HCT116 (cell line): ENCODE measurements around the gene GNLY. TPM values are rescaled to one million over a fixed set of nuclear protein-coding genes. Genes with fewer than 3 reads are reported as not detected.

Experiments used
- ATAC-seq: fragments of 200-7000 bp; cut with Tn5 transposase; 2 replicates; pipeline ENCODE4 v1.9.1; 2020; ENCODE audit warnings: mild to moderate bottlenecking, moderate library complexity
- BruUV-seq: library from RNA; stranded (reverse); fragments of 400-500 nt; replicated peaks from 2 replicates; lab custom pipeline; 2021; lab: Mats Ljungman, UMichigan
- CTCF ChIA-PET: fragments of 300-600 bp; sonication (Branson Sonifier 250); formaldehyde crosslinking; loops from one replicate; lab custom pipeline; 2021; ENCODE audit warnings: antibody characterized with exemption; lab: Charles Lee
- POLR2A ChIA-PET: fragments of 300-600, 350-600 bp; sonication (Branson Sonifier 250); formaldehyde crosslinking; loops from one replicate; lab custom pipeline; 2021; ENCODE audit warnings: antibody characterized with exemption; lab: Charles Lee
- RAD21 ChIA-PET, 2 experiments: fragments of 300-600 bp; sonication (Branson Sonifier 250); formaldehyde crosslinking; loops; one replicate each; lab custom pipeline; 2023; ENCODE audit warnings: low total read pairs in 2 of 2; ENCODE audit not compliant: uncharacterized antibody in 2 of 2, unreplicated experiment in 2 of 2, low non-redundant PET in 1 of 2; lab: Charles Lee
- DNase-seq: peaks from one replicate; pipeline ENCODE4 v3.0.0-alpha.2; 2010; ENCODE audit warnings: low read depth, low spot score
- H2AFZ ChIP-seq: fragments of 200-600 bp; shearing (Covaris generic), sonication (generic); 2 replicates; pipeline ENCODE4 v1.6.1; 2017; ENCODE audit warnings: low read depth, mixed run types, mixed read lengths, antibody characterized with exemption, low read length; ENCODE audit not compliant: poor library complexity, severe bottlenecking
- H3K27ac ChIP-seq: 2 replicates; pipeline ENCODE4 v1.5.1; 2012; ENCODE audit warnings: low read depth, low read length
- H3K27me3 ChIP-seq: fragments of 200-600 bp; sonication (generic); 2 replicates; pipeline ENCODE4 v1.6.1; 2016; ENCODE audit warnings: mixed run types, low read length, mixed read lengths; ENCODE audit not compliant: insufficient read depth
- H3K36me3 ChIP-seq, 2 experiments: fragments of 200-500 bp in 1 of 2; fragments of 200-600 bp in 1 of 2; sonication (Bioruptor generic) in 1 of 2; sonication (generic) in 1 of 2; 2 replicates each; pipeline versions ENCODE4 v1.5.1 to v1.6.1; 2014 to 2016; ENCODE audit warnings: low read length in 2 of 2, inconsistent platforms in 1 of 2, mixed read lengths in 1 of 2, mixed run types in 1 of 2; ENCODE audit not compliant: insufficient read depth in 2 of 2, control insufficient read depth in 1 of 2
- H3K4me1 ChIP-seq, 2 experiments: fragments of 200-600 bp in 1 of 2; sonication (generic) in 1 of 2; 2 replicates each; pipeline versions ENCODE4 v1.5.1 to v1.6.1; 2012 to 2017; ENCODE audit warnings: low read length in 2 of 2, inconsistent platforms in 1 of 2, mild to moderate bottlenecking in 1 of 2, mixed read lengths in 1 of 2, mixed run types in 1 of 2, moderate library complexity in 1 of 2; ENCODE audit not compliant: insufficient read depth in 2 of 2, control insufficient read depth in 1 of 2
- H3K4me2 ChIP-seq: fragments of 200-600 bp; sonication (generic); 2 replicates; pipeline ENCODE4 v1.6.1; 2017; ENCODE audit warnings: mixed run types, low read length, mixed read lengths
- H3K4me3 ChIP-seq, 2 experiments: fragments of 200-600 bp in 1 of 2; sonication (generic) in 1 of 2; replicated peaks in 1 of 2; 2 replicates each; pipeline ENCODE4 v1.5.1; 2011 to 2016; ENCODE audit warnings: low read length in 2 of 2, control low read depth in 1 of 2, low read depth in 1 of 2, mild to moderate bottlenecking in 1 of 2, mixed read lengths in 1 of 2, mixed run types in 1 of 2
- H3K79me2 ChIP-seq: fragments of 200-600 bp; sonication (generic); 2 replicates; pipeline ENCODE4 v1.6.1; 2017; ENCODE audit warnings: mild to moderate bottlenecking, mixed run types, low read length, moderate library complexity, mixed read lengths; ENCODE audit not compliant: insufficient read depth
- H3K9ac ChIP-seq: fragments of 200-600 bp; sonication (generic); 2 replicates; pipeline ENCODE4 v1.6.1; 2016; ENCODE audit warnings: low read length, mixed read lengths
- H3K9me2 ChIP-seq: fragments of 200-600 bp; sonication (generic), shearing (Covaris generic); 2 replicates; pipeline ENCODE4 v1.6.1; 2017; ENCODE audit warnings: mixed run types, mild to moderate bottlenecking, moderate library complexity; ENCODE audit not compliant: insufficient read depth
- H3K9me3 ChIP-seq, 2 experiments: fragments of 200-500 bp in 1 of 2; fragments of 200-600 bp in 1 of 2; sonication (Bioruptor generic) in 1 of 2; sonication (generic) in 1 of 2; 2 replicates each; pipeline ENCODE4 v1.6.1; 2014 to 2017; ENCODE audit warnings: low read length in 2 of 2, mixed read lengths in 2 of 2, inconsistent platforms in 1 of 2, low read depth in 1 of 2, mild to moderate bottlenecking in 1 of 2, mixed run types in 1 of 2, moderate library complexity in 1 of 2; ENCODE audit not compliant: control insufficient read depth in 1 of 2, insufficient read depth in 1 of 2
- H4K20me1 ChIP-seq: fragments of 200-600 bp; sonication (generic), shearing (Covaris generic); 2 replicates; pipeline ENCODE4 v1.6.1; 2017; ENCODE audit warnings: mixed run types, mild to moderate bottlenecking, moderate library complexity; ENCODE audit not compliant: insufficient read depth
- CEBPB ChIP-seq: IDR thresholded peaks from 2 replicates; pipeline ENCODE4 v1.6.1; 2012; ENCODE audit warnings: low read depth
- EZH2 ChIP-seq: fragments of 200-600 bp; sonication (generic); IDR thresholded peaks from 2 replicates; pipeline ENCODE4 v1.6.1; 2017; ENCODE audit warnings: antibody characterized with exemption, mixed run types
- EZH2phosphoT487 ChIP-seq: fragments of 200-600 bp; IDR thresholded peaks from 2 replicates; pipeline ENCODE4 v1.6.1; 2018; ENCODE audit warnings: antibody characterized with exemption, borderline replicate concordance
- POLR2A ChIP-seq: IDR thresholded peaks from 2 replicates; pipeline ENCODE4 v1.7.0; 2011; ENCODE audit warnings: borderline replicate concordance; ENCODE audit not compliant: insufficient read depth, insufficient read length; ENCODE audit errors: extremely low read depth
- RAD21 ChIP-seq: IDR thresholded peaks from 2 replicates; pipeline ENCODE4 v1.6.1; 2012; ENCODE audit warnings: low read depth, mild to moderate bottlenecking
- SIN3A ChIP-seq: IDR thresholded peaks from 2 replicates; pipeline ENCODE4 v1.6.1; 2012; ENCODE audit warnings: low read depth
- SP1 ChIP-seq: IDR thresholded peaks from 2 replicates; pipeline ENCODE4 v1.6.1; 2012; ENCODE audit warnings: low read depth
- TCF7L2 ChIP-seq: IDR thresholded peaks from 2 replicates; pipeline ENCODE4 v1.7.0; 2011; ENCODE audit warnings: borderline replicate concordance, inconsistent platforms; ENCODE audit not compliant: insufficient read depth, insufficient read length; ENCODE audit errors: extremely low read depth
- YY1 ChIP-seq: IDR thresholded peaks from 2 replicates; pipeline ENCODE4 v1.6.1; 2011; ENCODE audit warnings: low read length, low read depth, moderate library complexity, mild to moderate bottlenecking; ENCODE audit not compliant: insufficient replicate concordance; ENCODE audit errors: extremely low read depth
- ZNF274 ChIP-seq: fragments of 200-500 bp; sonication (Bioruptor generic); IDR thresholded peaks from 2 replicates; pipeline ENCODE4 v1.6.1; 2014; ENCODE audit warnings: mild to moderate bottlenecking, low read depth, low read length, inconsistent platforms
- intact Hi-C: fragments of 100-400 bp; cut with micrococcal nuclease; formaldehyde crosslinking; loops from 2 replicates; pipeline ENCODE4 v1.10.0; 2022
- total RNA-seq: library from RNA; stranded (reverse); gene quantifications from one replicate; pipeline ENCODE4 v1.2.1, GENCODE V29; 2021; ENCODE audit not compliant: unreplicated experiment
- TF ChIP-seq, protein P1 (sequence below): IDR thresholded peaks from 2 replicates; pipeline ENCODE4 v1.6.1; 2012; ENCODE audit warnings: low read depth
- TF ChIP-seq, protein P2 (sequence below): IDR thresholded peaks from 2 replicates; pipeline ENCODE4 v1.6.1; 2012
- TF ChIP-seq, protein P3 (sequence below): IDR thresholded peaks from 2 replicates; pipeline ENCODE4 v1.6.1; 2011; ENCODE audit warnings: mild to moderate bottlenecking, low read length, moderate library complexity; ENCODE audit not compliant: insufficient replicate concordance; ENCODE audit errors: extremely low read depth

Gene GNLY
- total RNA-seq, 1 experiment from 2014 or later: 0.74 TPM

DNA sequence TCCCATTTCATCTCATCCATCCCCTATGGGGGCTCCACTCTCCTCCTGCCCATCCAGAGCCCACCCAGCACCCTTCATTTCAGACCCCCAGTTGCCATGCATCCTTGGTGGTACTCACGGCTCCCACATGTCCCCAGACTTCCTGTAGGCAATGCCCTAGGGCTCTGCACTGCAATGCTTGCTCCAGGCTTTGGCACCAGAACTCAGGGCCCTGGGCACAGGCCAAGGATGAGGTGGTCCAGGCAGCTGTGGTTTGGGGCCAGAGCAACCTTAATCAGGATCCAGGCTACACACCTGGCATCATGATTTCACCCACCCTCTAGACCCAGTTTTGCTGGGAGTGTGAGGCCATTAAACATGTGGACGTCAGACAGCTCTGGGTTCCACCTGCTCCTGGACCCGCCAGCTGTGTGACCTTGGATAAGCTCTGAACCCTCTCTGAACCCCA, 26.6 kb upstream of the GNLY start (continued):
- TF ChIP-seq, protein P1, sequence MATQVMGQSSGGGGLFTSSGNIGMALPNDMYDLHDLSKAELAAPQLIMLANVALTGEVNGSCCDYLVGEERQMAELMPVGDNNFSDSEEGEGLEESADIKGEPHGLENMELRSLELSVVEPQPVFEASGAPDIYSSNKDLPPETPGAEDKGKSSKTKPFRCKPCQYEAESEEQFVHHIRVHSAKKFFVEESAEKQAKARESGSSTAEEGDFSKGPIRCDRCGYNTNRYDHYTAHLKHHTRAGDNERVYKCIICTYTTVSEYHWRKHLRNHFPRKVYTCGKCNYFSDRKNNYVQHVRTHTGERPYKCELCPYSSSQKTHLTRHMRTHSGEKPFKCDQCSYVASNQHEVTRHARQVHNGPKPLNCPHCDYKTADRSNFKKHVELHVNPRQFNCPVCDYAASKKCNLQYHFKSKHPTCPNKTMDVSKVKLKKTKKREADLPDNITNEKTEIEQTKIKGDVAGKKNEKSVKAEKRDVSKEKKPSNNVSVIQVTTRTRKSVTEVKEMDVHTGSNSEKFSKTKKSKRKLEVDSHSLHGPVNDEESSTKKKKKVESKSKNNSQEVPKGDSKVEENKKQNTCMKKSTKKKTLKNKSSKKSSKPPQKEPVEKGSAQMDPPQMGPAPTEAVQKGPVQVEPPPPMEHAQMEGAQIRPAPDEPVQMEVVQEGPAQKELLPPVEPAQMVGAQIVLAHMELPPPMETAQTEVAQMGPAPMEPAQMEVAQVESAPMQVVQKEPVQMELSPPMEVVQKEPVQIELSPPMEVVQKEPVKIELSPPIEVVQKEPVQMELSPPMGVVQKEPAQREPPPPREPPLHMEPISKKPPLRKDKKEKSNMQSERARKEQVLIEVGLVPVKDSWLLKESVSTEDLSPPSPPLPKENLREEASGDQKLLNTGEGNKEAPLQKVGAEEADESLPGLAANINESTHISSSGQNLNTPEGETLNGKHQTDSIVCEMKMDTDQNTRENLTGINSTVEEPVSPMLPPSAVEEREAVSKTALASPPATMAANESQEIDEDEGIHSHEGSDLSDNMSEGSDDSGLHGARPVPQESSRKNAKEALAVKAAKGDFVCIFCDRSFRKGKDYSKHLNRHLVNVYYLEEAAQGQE: no peak
- TF ChIP-seq TCF7L2 (no peak), EZH2 (no peak)
- TF ChIP-seq, protein P2, sequence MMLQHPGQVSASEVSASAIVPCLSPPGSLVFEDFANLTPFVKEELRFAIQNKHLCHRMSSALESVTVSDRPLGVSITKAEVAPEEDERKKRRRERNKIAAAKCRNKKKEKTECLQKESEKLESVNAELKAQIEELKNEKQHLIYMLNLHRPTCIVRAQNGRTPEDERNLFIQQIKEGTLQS: no peak

DNA sequence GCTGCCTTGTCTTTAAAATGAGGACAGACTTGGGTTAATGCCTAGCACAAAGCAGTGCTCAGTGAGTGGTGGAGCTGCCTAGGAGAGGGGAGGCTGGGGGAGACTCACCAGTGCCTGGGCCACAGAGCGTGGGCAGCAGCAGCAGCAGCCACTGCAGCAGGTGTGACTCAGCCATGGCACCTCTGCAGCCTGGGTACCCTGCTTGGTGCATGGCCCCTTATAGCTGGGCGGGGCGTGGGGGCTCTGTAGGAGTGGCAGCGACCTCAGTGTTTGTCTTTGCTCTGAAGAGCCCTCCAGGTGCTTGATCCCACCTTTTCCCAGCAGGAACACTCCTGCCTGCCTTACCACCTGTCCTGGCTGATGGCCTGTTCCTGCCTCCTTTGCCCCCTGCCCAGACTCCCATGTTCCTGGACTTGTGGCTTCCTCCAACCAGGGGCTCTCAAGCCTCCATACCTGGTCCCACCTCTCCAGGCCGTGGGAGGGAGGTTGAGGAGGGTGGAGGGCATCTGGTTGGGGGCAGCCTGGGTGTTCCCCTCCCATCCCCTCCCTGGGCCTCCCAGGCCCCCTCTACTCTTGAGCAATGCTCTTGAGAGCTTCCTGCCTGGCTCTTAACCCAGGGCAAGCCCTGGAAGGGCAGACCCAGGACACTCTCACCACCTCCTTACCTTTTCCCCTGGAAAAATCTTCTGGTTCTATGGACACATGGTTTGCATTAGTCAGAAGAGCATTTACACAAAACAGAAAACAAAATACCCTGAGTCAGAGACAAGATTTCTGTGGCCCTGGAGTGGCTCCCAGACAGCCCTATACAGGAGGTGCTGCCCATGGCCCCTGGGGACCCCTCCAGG, 25.9 kb upstream of the GNLY start, which contains the start of gene SFTPB:
Gene SFTPB (minus strand): TSS at position 191 of the 848 bp plus-strand sequence. CDS start 16 bp downstream, at position 175.
- Histone ChIP-seq H3K9me3 (no peaks in the 10 kb centered on the region), H3K79me2 (no peaks in the 10 kb centered on the region), H3K27me3 (no peaks in the 10 kb centered on the region), H3K4me1 (peaks cover 0 to 1% of the 10 kb centered on the region in 2 experiments; a peak in 1 of 4 replicates), H3K9me2 (no peaks in the 10 kb centered on the region), H4K20me1 (no peaks in the 10 kb centered on the region), H3K36me3 (no peaks in the 10 kb centered on the region), H3K4me3 (no peak within 1 kb of the TSS), H3K4me2 (no peak within 1 kb of the TSS), H3K9ac (no peak within 1 kb of the TSS), H2AFZ (no peak within 1 kb of the TSS), H3K27ac (no peak within 1 kb of the TSS)
- intact Hi-C loops: no loop called here
- POLR2A ChIA-PET: no interaction called here
- ATAC-seq (no peak), DNase-seq (no peak)
- no TSS peak for BruUV-seq
- CTCF ChIA-PET: interaction anchor here (1.6 kb wide), 1 partner anchor 31 kb away, joined by 5 read pairs; no protein-coding TSS in a partner anchor
- RAD21 ChIA-PET: no interaction called here
- TF ChIP-seq RAD21 (no peak), EZH2phosphoT487 (no peak), TCF7L2 (no peak), CEBPB (no peak), POLR2A (no peak), ZNF274 (no peak), YY1 (no peak), SP1 (no peak), SIN3A (no peak)
- TF ChIP-seq, protein P3, sequence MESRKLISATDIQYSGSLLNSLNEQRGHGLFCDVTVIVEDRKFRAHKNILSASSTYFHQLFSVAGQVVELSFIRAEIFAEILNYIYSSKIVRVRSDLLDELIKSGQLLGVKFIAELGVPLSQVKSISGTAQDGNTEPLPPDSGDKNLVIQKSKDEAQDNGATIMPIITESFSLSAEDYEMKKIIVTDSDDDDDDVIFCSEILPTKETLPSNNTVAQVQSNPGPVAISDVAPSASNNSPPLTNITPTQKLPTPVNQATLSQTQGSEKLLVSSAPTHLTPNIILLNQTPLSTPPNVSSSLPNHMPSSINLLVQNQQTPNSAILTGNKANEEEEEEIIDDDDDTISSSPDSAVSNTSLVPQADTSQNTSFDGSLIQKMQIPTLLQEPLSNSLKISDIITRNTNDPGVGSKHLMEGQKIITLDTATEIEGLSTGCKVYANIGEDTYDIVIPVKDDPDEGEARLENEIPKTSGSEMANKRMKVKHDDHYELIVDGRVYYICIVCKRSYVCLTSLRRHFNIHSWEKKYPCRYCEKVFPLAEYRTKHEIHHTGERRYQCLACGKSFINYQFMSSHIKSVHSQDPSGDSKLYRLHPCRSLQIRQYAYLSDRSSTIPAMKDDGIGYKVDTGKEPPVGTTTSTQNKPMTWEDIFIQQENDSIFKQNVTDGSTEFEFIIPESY: no peak
- TF ChIP-seq, protein P1: no peak
